B cell (primary cell): ENCODE measurements around the gene SH3GLB2. TPM values are rescaled to one million over a fixed set of nuclear protein-coding genes. Genes with fewer than 3 reads are reported as not detected.

Experiments
- ATAC-seq: fragments of 200-7000 bp; cut with Tn5 transposase; one replicate; pipeline ENCODE4 v1.10.0; 2021; ENCODE audit warnings: low read depth, mild to moderate bottlenecking, moderate number of reproducible peaks, moderate library complexity
- CTCF ChIA-PET: fragments of 350-600 bp; sonication (Branson Sonifier 250); formaldehyde crosslinking; loops from one replicate; lab custom pipeline; 2021; ENCODE audit warnings: antibody characterized with exemption, inconsistent platforms; lab: Charles Lee
- POLR2A ChIA-PET: fragments of 350-600 bp; sonication (Branson Sonifier 250); formaldehyde crosslinking; loops from one replicate; lab custom pipeline; 2021; ENCODE audit warnings: antibody characterized with exemption; lab: Charles Lee
- DNase-seq: peaks from one replicate; pipeline ENCODE4 v3.0.0; 2013
- H2AFZ ChIP-seq: 2 replicates; pipeline ENCODE4 v1.6.1; 2012; ENCODE audit warnings: mild to moderate bottlenecking, low read depth, low read length; ENCODE audit not compliant: insufficient read depth, poor library complexity, severe bottlenecking
- H3K27ac ChIP-seq, 2 donors: 1 replicate in 1 of 2; 2 replicates in 1 of 2; pipeline ENCODE4 v1.5.1; 2012 to 2013; ENCODE audit warnings: low read length in 2 of 2, mild to moderate bottlenecking in 2 of 2, moderate library complexity in 1 of 2
- H3K27me3 ChIP-seq, 4 experiments: fragments of 200-600 bp in 1 of 4; sonication (generic) in 1 of 4; replicated peaks in 1 of 4; 1 replicate in 2 of 4; 2 replicates in 2 of 4; pipeline versions ENCODE4 v1.6.1 to v1.7.0; 2013 to 2016; ENCODE audit warnings: low read length in 3 of 4, mild to moderate bottlenecking in 2 of 4, mixed read lengths in 1 of 4, moderate library complexity in 1 of 4; ENCODE audit not compliant: insufficient read depth in 4 of 4, control insufficient read depth in 3 of 4; ENCODE audit errors: control extremely low read depth in 1 of 4
- H3K36me3 ChIP-seq, 2 experiments: replicated peaks in 1 of 2; 1 replicate in 1 of 2; 2 replicates in 1 of 2; pipeline versions ENCODE4 v1.6.1 to v1.7.1; 2013; ENCODE audit warnings: low read length in 1 of 2; ENCODE audit not compliant: insufficient read depth in 2 of 2, control insufficient read depth in 1 of 2; ENCODE audit errors: control extremely low read depth in 1 of 2, extremely low read depth in 1 of 2
- H3K4me1 ChIP-seq, 2 donors: fragments of 200-600 bp in 1 of 2; sonication (generic) in 1 of 2; 1 replicate in 1 of 2; 2 replicates in 1 of 2; pipeline versions ENCODE4 v1.5.1 to v1.6.1; 2013 to 2017; ENCODE audit warnings: low read length in 2 of 2; ENCODE audit not compliant: control insufficient read depth in 2 of 2, insufficient read depth in 2 of 2
- H3K4me2 ChIP-seq: replicated peaks from 2 replicates; pipeline ENCODE3; 2012; ENCODE audit warnings: mild to moderate bottlenecking, low read depth, low read length; ENCODE audit not compliant: poor library complexity, severe bottlenecking
- H3K4me3 ChIP-seq, 5 experiments: fragments of 200-600 bp in 1 of 5; sonication (generic) in 1 of 5; 1 replicate in 3 of 5; 2 replicates in 2 of 5; pipeline versions ENCODE4 v1.5.1 to v1.7.0; 2011 to 2016; ENCODE audit warnings: low read length in 4 of 5, mild to moderate bottlenecking in 4 of 5, low read depth in 2 of 5, control low read depth in 1 of 5, moderate library complexity in 1 of 5; ENCODE audit not compliant: insufficient read depth in 1 of 5; ENCODE audit errors: control extremely low read depth in 1 of 5, extremely low read depth in 1 of 5
- H3K79me2 ChIP-seq: fragments of 200-600 bp; sonication (generic); one replicate; pipeline ENCODE4 v1.6.0; 2016; ENCODE audit warnings: low read length; ENCODE audit not compliant: control insufficient read depth, insufficient read depth
- H3K9ac ChIP-seq: fragments of 200-600 bp; sonication (generic); 2 replicates; pipeline ENCODE4 v1.6.1; 2017; ENCODE audit warnings: mild to moderate bottlenecking, low read length, moderate library complexity
- H3K9me3 ChIP-seq, 3 donors: one replicate each; pipeline versions ENCODE4 v1.6.1 to v1.7.1; 2013; ENCODE audit warnings: low read length in 2 of 3; ENCODE audit not compliant: control insufficient read depth in 2 of 3, insufficient read depth in 1 of 3; ENCODE audit errors: control extremely low read depth in 1 of 3
- H4K20me1 ChIP-seq: 2 replicates; pipeline ENCODE4 v1.6.0; 2012; ENCODE audit warnings: mild to moderate bottlenecking, low read length; ENCODE audit not compliant: insufficient read depth, control insufficient read depth, poor library complexity, severe bottlenecking
- H3K27ac Mint-ChIP-seq: one replicate; pipeline ENCODE4 v1.8.0; 2021; ENCODE audit warnings: mixed read lengths
- H3K27me3 Mint-ChIP-seq: one replicate; pipeline ENCODE4 v1.8.0; 2021; ENCODE audit warnings: mixed read lengths
- H3K4me1 Mint-ChIP-seq: one replicate; pipeline ENCODE4 v1.8.0; 2021; ENCODE audit warnings: mixed read lengths
- H3K4me3 Mint-ChIP-seq: one replicate; pipeline ENCODE4 v1.8.0; 2021; ENCODE audit warnings: mixed read lengths
- H3K9me3 Mint-ChIP-seq: one replicate; pipeline ENCODE4 v1.8.0; 2022; ENCODE audit warnings: mixed read lengths; ENCODE audit not compliant: insufficient read depth
- CTCF ChIP-seq: fragments of 200-600 bp; IDR thresholded peaks from one replicate; pipeline ENCODE4 v1.8.0; 2022; ENCODE audit warnings: antibody characterized with exemption, mild to moderate bottlenecking
- EZH2 ChIP-seq: IDR thresholded peaks from 2 replicates; pipeline ENCODE4 v1.6.1; 2012; ENCODE audit warnings: borderline replicate concordance, low read depth, mild to moderate bottlenecking, moderate library complexity, low read length; ENCODE audit not compliant: insufficient read depth, poor library complexity, severe bottlenecking
- WGBS: methylation state at CpG from one replicate; pipeline ENCODE4 v1.1.5; 2013; ENCODE audit warnings: missing lambda C conversion rate; ENCODE audit not compliant: insufficient coverage; 5-methylcytosine and 5-hydroxymethylcytosine counted together
- intact Hi-C: fragments of 100-400 bp; cut with micrococcal nuclease; formaldehyde crosslinking; loops from one replicate; pipeline ENCODE4 v1.10.0; 2022
- polyA plus RNA-seq: library from polyadenylated mRNA; depleted of rRNA; stranded (reverse); fragments of >200 nt; gene quantifications from 2 replicates; pipeline ENCODE4 v1.2.3, GENCODE V29; 2012
- total RNA-seq, 2 donors: library from RNA; stranded (reverse); fragments of 120-200 nt in 1 of 2; gene quantifications; 1 replicate in 1 of 2; 2 replicates in 1 of 2; pipeline versions ENCODE4 v1.2.3 to v1.2.4, GENCODE V29; 2013 to 2022

The SH3GLB2 gene
- total and polyA plus RNA-seq, 2 donors (not counting 1 experiment from before 2014, with no cell fraction given) = 110 to 176 TPM

GRCh38 chr9:129033216-129033615 is 5.1 kb upstream of the SH3GLB2 start:
- Mint-ChIP-seq H3K4me1 (peaks cover 26% of the 10 kb centered on the region), H3K4me3 (no peak overlapping the region), H3K27me3 (no peaks in the 10 kb centered on the region), H3K9me3 (no peaks in the 10 kb centered on the region), H3K27ac (no peak overlapping the region)
- CTCF ChIA-PET = interaction anchor here (1.0 kb wide), 1 partner anchor 40 kb away, joined by 3 read pairs; no protein-coding TSS in a partner anchor
- Histone ChIP-seq H3K27ac (no peak overlapping the region), H3K4me1 (peaks cover 16 to 21% of the 10 kb centered on the region in 2 donors), H3K36me3 (no peaks in the 10 kb centered on the region), H3K79me2 (peaks cover 22% of the 10 kb centered on the region), H3K9me3 (no peaks in the 10 kb centered on the region), H4K20me1 (peaks cover 15% of the 10 kb centered on the region), H3K4me2 (no peak overlapping the region), H3K9ac (no peak overlapping the region), H3K27me3 (no peaks in the 10 kb centered on the region), H3K4me3 (no peak overlapping the region), H2AFZ (no peak overlapping the region)
- WGBS = 60% methylated on average over 3 of the region's 8 CpGs
- POLR2A ChIA-PET = interaction anchor here (0.6 kb wide), 1 partner anchor 153 kb away, joined by 5 read pairs; no protein-coding TSS in a partner anchor
- TF ChIP-seq CTCF (no peak), EZH2 (no peak)
- ATAC-seq (no peak), DNase-seq (no peak)
- intact Hi-C loops = no loop called here

GRCh38 chr9:129032541-129033159 is 4.5 kb upstream of the SH3GLB2 start:
- Histone ChIP-seq H2AFZ (no peak overlapping the region), H3K9me3 (no peaks in the 10 kb centered on the region), H3K27ac (no peak overlapping the region), H3K36me3 (no peaks in the 10 kb centered on the region), H3K4me3 (no peak overlapping the region), H3K4me2 (no peak overlapping the region), H3K9ac (no peak overlapping the region), H3K4me1 (peaks cover 11 to 17% of the 10 kb centered on the region in 2 donors), H4K20me1 (peaks cover 12% of the 10 kb centered on the region), H3K79me2 (peaks cover 18% of the 10 kb centered on the region), H3K27me3 (no peaks in the 10 kb centered on the region)
- Mint-ChIP-seq H3K27ac (no peak overlapping the region), H3K4me1 (peaks cover 21% of the 10 kb centered on the region), H3K9me3 (no peaks in the 10 kb centered on the region), H3K4me3 (no peak overlapping the region), H3K27me3 (no peaks in the 10 kb centered on the region)
- ATAC-seq (no peak), DNase-seq (peak; percentile 7)
- TF ChIP-seq CTCF = no peak
- TF ChIP-seq EZH2 = no peak
- WGBS = 90% methylated on average over 8 of the region's 12 CpGs
- ChIA-PET CTCF (interaction anchor here (1.0 kb wide), 1 partner anchor 40 kb away, joined by 3 read pairs; no protein-coding TSS in a partner anchor), POLR2A (interaction anchor here (0.6 kb wide), 1 partner anchor 152 kb away, joined by 5 read pairs; no protein-coding TSS in a partner anchor)
- intact Hi-C loops = no loop called here
